ENCODE measurements around the gene DAP3. TPM values are rescaled to one million over a fixed set of nuclear protein-coding genes. Genes with fewer than 3 reads are reported as not detected.
"Not testable (repeated sequence)": the region's sequence is repeated elsewhere in the genome, so short reads cannot be mapped to it uniquely, and the experiment has no call there.

The DAP3 gene
- total RNA-seq, 4 donors from 2014 or later: 73.5 to 131 (median 87.9) TPM

DNA sequence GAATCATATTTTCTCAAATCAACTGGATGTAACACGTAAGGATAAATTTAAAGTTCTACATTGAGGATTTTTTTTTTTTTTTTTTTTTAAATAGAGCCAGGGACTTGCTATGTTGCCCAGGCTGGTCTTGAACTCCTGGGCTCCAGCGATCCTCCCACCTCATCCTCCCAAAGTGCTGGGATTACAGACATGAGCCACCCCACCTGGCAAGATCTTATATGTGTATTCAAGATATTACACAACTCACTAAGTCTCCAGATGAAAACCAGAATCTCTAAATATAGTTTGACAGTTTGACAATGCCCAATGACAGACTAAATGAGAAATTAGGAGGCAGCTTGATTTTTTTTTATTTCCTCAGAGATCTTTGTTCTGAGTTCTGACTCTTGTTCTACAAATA is 7.1 kb upstream of the DAP3 start:
- Histone ChIP-seq H3K27ac (replicated peaks in 1 of 4) (no peak overlapping the region), H3K4me3 (no peak overlapping the region), H3K27me3 (no peaks in the 10 kb centered on the region), H3K4me1 (peaks cover 44 to 64% (median 58%) of the 10 kb centered on the region in 4 donors), H3K36me3 (peaks cover 18 to 39% (median 34%) of the 10 kb centered on the region in 4 donors), H3K9me3 (no peaks in the 10 kb centered on the region)
- WGBS: 84% methylated on average over 2 of the region's 2 CpGs
- TF ChIP-seq POLR2AphosphoS5 (IDR thresholded peaks at IDR 0.05): peak in 1 of 2 donors; percentile 13
- TF ChIP-seq, protein P1, sequence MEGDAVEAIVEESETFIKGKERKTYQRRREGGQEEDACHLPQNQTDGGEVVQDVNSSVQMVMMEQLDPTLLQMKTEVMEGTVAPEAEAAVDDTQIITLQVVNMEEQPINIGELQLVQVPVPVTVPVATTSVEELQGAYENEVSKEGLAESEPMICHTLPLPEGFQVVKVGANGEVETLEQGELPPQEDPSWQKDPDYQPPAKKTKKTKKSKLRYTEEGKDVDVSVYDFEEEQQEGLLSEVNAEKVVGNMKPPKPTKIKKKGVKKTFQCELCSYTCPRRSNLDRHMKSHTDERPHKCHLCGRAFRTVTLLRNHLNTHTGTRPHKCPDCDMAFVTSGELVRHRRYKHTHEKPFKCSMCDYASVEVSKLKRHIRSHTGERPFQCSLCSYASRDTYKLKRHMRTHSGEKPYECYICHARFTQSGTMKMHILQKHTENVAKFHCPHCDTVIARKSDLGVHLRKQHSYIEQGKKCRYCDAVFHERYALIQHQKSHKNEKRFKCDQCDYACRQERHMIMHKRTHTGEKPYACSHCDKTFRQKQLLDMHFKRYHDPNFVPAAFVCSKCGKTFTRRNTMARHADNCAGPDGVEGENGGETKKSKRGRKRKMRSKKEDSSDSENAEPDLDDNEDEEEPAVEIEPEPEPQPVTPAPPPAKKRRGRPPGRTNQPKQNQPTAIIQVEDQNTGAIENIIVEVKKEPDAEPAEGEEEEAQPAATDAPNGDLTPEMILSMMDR (IDR thresholded peaks at IDR 0.05): no peak
- intact Hi-C loops (cut with DNase I): no loop called here
- DNase-seq (ENCODE audit: extremely low spot score): no peak

GRCh38 chr1:155687705-155688323 is 1.1 kb upstream of the DAP3 start:
- intact Hi-C loops (cut with DNase I); H3K9me3 ChIP-seq; H3K27me3 ChIP-seq; DNase-seq (ENCODE audit: extremely low spot score): not testable (repeated sequence)
- Histone ChIP-seq H3K4me3 (peak overlapping the region; percentile 75 to 96 (median 84)), H3K27ac (replicated peaks in 1 of 4) (peak overlapping the region; percentile 93 to 97 (median 95)), H3K4me1 (peaks cover 49 to 59% (median 56%) of the 10 kb centered on the region in 4 donors), H3K36me3 (peaks cover 0 to 16% (median 7%) of the 10 kb centered on the region in 4 donors)
- whole genome bisulfite sequencing: 2% methylated on average over 25 of the region's 35 CpGs

DNA sequence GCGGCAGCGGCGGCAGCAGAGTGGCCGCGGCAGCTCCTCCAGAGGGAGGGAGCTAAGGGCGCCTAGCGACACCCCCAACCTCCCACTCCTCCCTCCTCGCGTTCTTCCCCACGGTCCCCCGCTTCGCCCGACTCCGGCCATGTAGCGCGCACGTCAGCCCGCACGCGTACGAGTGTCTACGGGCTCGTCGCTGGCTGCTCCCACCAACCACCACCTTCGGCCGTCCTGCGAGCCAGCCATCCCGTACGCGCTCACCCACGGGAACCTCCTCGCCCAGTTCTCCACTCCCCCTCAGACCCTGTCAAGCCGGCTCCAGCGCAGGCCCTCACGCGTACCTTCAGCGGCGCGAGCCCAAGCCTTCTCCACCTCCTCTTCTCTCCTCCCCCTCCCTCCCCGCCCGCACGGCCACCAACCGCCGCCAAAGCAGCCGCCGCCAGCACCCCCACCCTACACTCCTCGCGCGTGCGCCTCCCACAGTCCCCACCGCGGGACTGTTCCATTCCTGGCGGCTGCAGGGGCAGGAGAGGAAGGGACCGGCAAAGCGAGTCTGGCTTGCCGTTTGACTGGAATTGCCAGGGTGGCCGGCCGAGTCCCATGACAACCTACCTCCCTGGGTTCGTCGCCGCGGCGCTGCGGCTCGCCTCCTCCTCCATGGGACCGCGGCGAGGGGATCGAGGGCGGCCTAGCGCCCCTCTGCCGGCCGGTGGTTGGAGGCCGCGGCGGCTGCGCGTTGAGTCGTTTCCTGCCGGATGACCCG is 389 bp upstream of the DAP3 start, which contains the start of gene YY1AP1:
Gene YY1AP1 (minus strand): TSS at position 451 of the 757 bp plus-strand sequence. CDS start 8,338 bp downstream, outside the sequence.
- no peaks in the 10 kb centered on the region for H3K9me3 ChIP-seq
- intact Hi-C loops (cut with DNase I): no loop called here
- no peaks in the 10 kb centered on the region for H3K27me3 ChIP-seq
- H3K4me1 ChIP-seq: peaks cover 47 to 52% (median 51%) of the 10 kb centered on the region in 4 donors
- peak; percentile 96 for DNase-seq (ENCODE audit: extremely low spot score)
- peak within 1 kb of the TSS; percentile 75 to 96 (median 84) for H3K4me3 ChIP-seq
- under 1% methylated on average over 47 of the region's 81 CpGs for WGBS
- H3K27ac ChIP-seq (replicated peaks in 1 of 4): peak within 1 kb of the TSS; percentile 93 to 97 (median 95)
- peaks cover 0 to 16% (median 7%) of the 10 kb centered on the region in 4 donors for H3K36me3 ChIP-seq
- TF ChIP-seq EP300 (IDR thresholded peaks at IDR 0.05) (no peak), POLR2AphosphoS5 (IDR thresholded peaks at IDR 0.05) (peak; percentile 75 to 95), POLR2A (IDR thresholded peaks at IDR 0.05; ENCODE audit: low read depth) (peak; percentile 79)
- TF ChIP-seq, protein P1 (IDR thresholded peaks at IDR 0.05): peak in 2 of 3 experiments; percentile 11 to 21

GRCh38 chr1:155691992-155692528 is 3.2 kb downstream of the DAP3 start:
- H3K27me3 ChIP-seq: no peaks in the 10 kb centered on the region
- intact Hi-C loops (cut with DNase I): no loop called here
- H3K27ac ChIP-seq (replicated peaks in 1 of 4): no peak overlapping the region
- H3K9me3 ChIP-seq: no peaks in the 10 kb centered on the region
- TF ChIP-seq POLR2A (IDR thresholded peaks at IDR 0.05; ENCODE audit: low read depth) (no peak), EP300 (IDR thresholded peaks at IDR 0.05) (no peak), POLR2AphosphoS5 (IDR thresholded peaks at IDR 0.05) (no peak)
- TF ChIP-seq, protein P1 (IDR thresholded peaks at IDR 0.05): no peak
- WGBS: 97% methylated on average over 8 of the region's 8 CpGs
- H3K4me3 ChIP-seq: no peak overlapping the region
- no peak for DNase-seq (ENCODE audit: extremely low spot score)
- peaks cover 0 to 16% (median 7%) of the 10 kb centered on the region in 4 donors for H3K36me3 ChIP-seq
- H3K4me1 ChIP-seq: peaks cover 20 to 36% (median 33%) of the 10 kb centered on the region in 4 donors

GRCh38 chr1:155694167-155694566 is 5.3 kb downstream of the DAP3 start:
- intact Hi-C loops (cut with DNase I): no loop called here
- DNase-seq (ENCODE audit: extremely low spot score): no peak
- 91% methylated on average over 7 of the region's 7 CpGs for WGBS
- H3K36me3 ChIP-seq: peaks cover 0 to 16% (median 7%) of the 10 kb centered on the region in 4 donors
- no peak for TF ChIP-seq EP300 (IDR thresholded peaks at IDR 0.05)
- no peaks in the 10 kb centered on the region for H3K27me3 ChIP-seq
- H3K27ac ChIP-seq (replicated peaks in 1 of 4): no peak overlapping the region
- H3K9me3 ChIP-seq: no peaks in the 10 kb centered on the region
- H3K4me1 ChIP-seq: peaks cover 22 to 38% (median 33%) of the 10 kb centered on the region in 4 donors
- no peak overlapping the region for H3K4me3 ChIP-seq
